DND-41 (cell line): ENCODE data around the gene VWF.

Experiments used
- EZH2 ChIP-seq: IDR thresholded peaks from 3 replicates; pipeline ENCODE4 v1.6.1; 2012; ENCODE audit warnings: borderline replicate concordance, low read depth, mild to moderate bottlenecking, moderate library complexity, low read length, inconsistent platforms; ENCODE audit not compliant: severe bottlenecking
- TF ChIP-seq, protein P1 (sequence below): IDR thresholded peaks from 2 replicates; pipeline ENCODE4 v1.5.1; 2012; ENCODE audit warnings: borderline replicate concordance, low read length, moderate library complexity, mild to moderate bottlenecking; ENCODE audit not compliant: poor library complexity, severe bottlenecking; ENCODE audit errors: extremely low read depth

DNA sequence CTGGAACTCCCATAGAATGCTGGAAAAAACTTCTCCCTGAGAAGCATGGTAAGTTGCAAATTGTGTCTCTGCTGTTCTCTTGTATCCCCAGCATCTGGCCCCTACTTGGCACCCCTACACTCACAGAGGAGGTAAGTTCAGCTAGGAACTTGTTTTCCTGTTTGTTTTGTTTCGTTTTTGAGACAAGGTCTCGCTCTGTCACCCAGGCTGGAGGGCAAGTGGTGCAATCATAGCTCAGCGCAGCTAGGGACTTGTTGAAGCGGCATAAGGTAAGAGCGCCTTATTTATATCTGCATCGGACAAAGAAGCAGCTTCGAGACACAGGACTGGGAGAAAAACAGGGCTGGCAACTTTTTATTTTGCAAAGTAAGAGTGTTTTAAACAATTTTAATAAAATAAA is 161.0 kb downstream of the VWF start:
- TF ChIP-seq, protein P1, sequence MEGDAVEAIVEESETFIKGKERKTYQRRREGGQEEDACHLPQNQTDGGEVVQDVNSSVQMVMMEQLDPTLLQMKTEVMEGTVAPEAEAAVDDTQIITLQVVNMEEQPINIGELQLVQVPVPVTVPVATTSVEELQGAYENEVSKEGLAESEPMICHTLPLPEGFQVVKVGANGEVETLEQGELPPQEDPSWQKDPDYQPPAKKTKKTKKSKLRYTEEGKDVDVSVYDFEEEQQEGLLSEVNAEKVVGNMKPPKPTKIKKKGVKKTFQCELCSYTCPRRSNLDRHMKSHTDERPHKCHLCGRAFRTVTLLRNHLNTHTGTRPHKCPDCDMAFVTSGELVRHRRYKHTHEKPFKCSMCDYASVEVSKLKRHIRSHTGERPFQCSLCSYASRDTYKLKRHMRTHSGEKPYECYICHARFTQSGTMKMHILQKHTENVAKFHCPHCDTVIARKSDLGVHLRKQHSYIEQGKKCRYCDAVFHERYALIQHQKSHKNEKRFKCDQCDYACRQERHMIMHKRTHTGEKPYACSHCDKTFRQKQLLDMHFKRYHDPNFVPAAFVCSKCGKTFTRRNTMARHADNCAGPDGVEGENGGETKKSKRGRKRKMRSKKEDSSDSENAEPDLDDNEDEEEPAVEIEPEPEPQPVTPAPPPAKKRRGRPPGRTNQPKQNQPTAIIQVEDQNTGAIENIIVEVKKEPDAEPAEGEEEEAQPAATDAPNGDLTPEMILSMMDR, result no peak
- no peak for TF ChIP-seq EZH2
